HG03378 (cell line): ENCODE measurements around the gene C7orf25.
A peak's percentile ranks its signal among the peaks of the same experiment; 100 is the strongest.

Source experiments
- ATAC-seq: cut with Tn5 transposase; IDR thresholded peaks from one replicate; pipeline ENCODE4 v1.9.1; 2021; ENCODE audit warnings: mild to moderate bottlenecking, moderate library complexity; ENCODE audit not compliant: unreplicated experiment

C7orf25 gene

DNA sequence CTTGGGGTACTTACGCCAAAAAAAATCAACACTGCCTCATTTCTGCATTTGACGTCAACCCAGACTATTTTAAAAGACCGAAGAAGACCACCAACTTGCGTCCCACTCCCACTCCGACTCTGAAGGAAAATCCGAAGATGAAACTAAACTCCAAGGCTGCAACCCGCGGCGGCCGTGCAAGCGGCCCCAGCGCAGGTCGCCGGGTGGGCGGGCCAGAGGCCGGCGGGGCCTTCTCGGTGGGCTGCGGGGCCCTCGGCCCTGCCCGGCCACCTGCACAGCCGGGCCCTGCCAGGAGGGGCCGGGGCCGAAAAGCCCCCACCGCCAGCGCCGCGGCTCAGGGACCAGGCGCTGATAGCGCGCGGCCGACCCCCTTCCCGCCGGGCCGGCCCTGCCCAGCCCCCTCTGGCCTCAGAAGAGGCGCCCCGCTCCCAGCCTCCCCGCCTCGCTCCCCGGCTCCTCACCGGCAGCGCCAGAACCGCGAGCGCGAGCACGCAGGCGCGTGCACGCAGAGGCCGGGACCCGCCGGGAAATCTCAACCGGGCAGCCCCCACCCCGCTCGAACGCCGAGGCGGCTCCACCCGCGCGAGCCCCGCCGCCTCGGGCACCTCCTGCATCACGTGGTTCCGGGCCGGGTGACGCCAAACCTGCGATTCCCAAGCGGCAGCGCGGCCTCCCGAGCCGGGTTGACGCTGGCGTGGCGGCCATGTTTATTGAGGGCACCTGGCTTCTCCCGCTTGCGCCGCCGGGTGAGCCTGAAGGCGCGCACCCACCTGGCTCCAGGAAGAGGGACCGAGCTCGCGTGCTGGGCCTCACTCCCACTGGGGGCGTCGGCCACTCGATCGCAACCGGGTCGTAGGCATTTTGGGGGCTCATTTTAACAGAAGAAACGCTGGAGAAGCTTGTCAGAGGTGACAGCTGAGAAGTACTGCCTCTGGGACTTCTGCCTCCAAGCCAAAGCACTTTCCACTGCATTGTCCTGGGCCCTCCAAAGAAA lies at the start of gene C7orf25:
Gene C7orf25, minus strand, starts transcription at position 617 of the 994 bp plus-strand sequence. CDS start 1,170 bp downstream, outside the sequence.
- ATAC-seq, result peak; percentile 88

- ATAC-seq, result no peak
Observed at GRCh38 chr7:42961170-42961569, 49.3 kb upstream of the C7orf25 start.

DNA sequence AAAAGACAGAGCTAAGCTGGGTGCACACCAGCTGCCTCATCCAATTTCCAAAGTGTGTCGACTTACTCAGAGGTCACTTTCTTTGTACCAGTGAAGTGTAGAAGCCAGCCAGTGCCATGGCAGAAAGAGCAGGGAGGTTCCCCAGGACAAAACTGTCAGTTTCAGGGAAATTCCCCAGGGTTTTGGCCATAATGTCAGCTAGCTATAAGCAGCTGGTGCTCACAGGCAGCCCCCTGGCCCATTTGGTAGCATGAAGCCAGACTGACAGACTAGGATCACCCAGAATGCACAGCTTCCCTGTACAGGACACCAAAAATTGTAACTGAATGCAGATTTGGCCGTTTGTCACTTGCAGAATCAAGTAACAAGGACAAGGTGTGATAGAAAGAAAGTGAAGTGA lies 48.9 kb upstream of the C7orf25 start:
- peak; percentile 55 for ATAC-seq

GRCh38 chr7:42959549-42959948 lies 47.7 kb upstream of the C7orf25 start:
- ATAC-seq, result no peak

- ATAC-seq, result no peak
Observed at GRCh38 chr7:42956062-42956461, 44.2 kb upstream of the C7orf25 start.

- no peak for ATAC-seq
Observed at GRCh38 chr7:42953994-42954393, 42.1 kb upstream of the C7orf25 start.

DNA sequence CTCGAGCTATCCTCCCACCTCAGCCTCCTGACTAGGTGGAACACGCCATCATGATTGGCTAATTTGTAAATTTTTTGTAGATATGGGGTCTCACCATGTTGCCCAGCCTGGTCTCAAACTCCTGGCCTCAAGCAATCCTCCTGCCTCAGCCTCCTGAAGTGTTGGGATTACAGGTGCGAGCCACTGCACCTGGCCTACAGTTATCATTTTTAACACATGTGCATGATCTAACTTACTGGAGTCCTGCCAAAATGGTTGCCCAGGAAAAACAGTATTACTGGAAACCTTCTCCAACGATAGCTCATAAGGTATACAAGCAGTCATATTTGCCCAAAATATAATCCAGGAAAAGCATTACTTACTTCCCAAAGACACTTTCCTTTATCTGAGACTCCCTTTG lies 40.5 kb upstream of the C7orf25 start:
- ATAC-seq, result no peak

DNA sequence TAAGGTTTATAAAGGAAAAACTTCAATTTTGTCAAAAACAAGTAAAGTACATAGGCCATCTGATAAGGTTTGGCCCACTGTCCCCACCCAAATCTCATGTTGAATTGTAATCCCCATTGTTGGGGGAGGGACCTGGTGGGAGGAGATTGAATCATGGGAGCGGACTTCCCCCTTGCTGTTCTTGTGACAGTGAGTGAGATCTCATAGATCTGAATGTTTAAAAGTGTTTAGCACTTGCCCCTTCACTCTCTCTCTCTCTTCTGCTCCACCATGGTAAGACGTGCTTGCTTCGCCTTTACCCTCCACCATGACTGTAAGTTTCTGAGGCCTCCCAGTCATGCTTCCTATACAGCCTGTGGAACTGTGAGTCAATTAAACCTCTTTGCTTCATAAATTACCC lies 38.5 kb upstream of the C7orf25 start:
- no peak for ATAC-seq

- no peak for ATAC-seq
Observed at GRCh38 chr7:42947521-42947920, 35.7 kb upstream of the C7orf25 start.

DNA sequence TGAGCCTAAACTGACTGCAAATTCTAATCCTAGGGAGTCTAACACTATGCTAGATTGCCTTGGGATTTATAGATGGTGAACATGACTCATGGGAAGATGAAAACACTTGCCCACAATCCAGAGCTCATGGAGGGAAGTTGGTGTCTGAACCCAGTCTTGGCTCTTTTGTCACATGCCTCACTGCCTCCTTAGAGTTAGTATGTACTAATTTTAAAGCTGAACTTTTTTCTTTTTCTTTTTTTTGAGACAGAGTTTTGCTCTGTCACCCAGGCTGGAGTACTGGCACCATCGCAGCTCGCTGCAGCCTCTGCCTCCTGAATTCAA lies 34.7 kb upstream of the C7orf25 start:
- no peak for ATAC-seq

GRCh38 chr7:42945821-42946626 lies 34.2 kb upstream of the C7orf25 start:
- ATAC-seq, result peak; percentile 67

DNA sequence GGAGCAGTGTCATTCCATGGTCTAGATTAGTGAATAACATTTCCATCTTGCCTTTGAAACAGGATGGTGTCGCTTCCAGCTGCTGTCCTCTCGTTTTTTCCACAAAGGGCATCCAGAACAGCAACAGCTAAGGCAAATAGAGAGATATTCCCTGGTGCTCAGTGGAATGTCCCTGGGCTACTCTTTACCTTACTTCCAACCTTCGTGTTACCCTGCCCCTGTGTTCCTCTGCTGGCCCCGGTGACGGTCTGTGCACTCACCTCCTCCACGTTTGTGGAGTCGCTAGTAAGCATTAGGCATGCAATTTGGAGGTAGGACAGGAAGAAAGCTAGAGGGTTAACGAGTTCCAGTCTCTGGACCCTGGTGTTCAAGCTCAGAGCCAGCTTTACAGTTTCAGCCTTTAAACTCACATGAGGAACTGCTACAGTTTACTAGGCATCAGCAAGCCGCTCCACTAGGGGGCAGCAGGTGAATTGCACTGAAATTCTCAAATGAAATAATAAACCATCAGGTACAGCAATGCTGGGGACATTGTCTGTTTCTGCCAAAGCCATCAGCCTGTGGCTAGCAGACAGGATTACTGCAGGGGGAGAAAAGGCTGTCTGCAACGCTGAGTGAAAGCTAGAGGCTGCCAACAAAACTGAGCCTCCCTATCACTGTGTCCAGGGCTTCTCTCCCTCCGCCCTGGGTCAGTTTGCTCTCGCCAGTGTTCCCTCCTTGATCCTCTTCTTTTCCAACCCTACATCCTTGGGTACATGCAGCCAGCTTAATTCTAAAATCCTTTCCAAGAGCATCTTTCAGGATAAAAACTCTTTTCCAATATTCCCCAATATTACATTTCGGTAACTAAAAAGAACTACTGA lies 29.3 kb upstream of the C7orf25 start:
- peak; percentile 47 for ATAC-seq

- no peak for ATAC-seq
Observed at GRCh38 chr7:42939457-42940240, 27.8 kb upstream of the C7orf25 start.

- no peak for ATAC-seq
Observed at GRCh38 chr7:42935861-42936260, 24.0 kb upstream of the C7orf25 start.

DNA sequence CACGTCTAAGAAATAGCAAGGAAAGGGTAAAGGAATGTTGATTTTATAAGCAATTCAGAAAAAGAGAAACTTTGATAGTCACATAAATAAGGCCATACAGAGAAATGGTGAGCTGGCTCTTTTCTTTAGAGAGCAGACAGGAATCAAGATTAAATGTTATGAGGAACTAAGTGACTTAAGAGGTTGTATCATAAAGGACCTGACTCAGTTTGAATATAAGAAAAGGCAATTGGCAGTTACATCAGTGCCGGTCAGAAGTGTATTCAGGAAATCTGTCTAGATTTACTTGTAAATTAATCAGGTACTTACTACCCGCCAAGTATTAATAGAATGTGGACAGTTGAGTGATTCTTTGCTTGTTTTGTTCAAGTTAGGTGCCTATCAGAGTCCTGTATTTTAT lies 22.4 kb upstream of the C7orf25 start:
- no peak for ATAC-seq

GRCh38 chr7:42932811-42933591 lies 21.1 kb upstream of the C7orf25 start:
- no peak for ATAC-seq

- peak; percentile 99 for ATAC-seq
Observed at GRCh38 chr7:42931834-42932651, 20.2 kb upstream of the C7orf25 start, which contains the start of the genes MRPL32 and PSMA2. Gene MRPL32 (plus strand): TSS chr7:42932376. CDS start chr7:42932387, 11 bp downstream. Gene PSMA2 (minus strand): TSS chr7:42932174. CDS start chr7:42932158, 16 bp downstream.

DNA sequence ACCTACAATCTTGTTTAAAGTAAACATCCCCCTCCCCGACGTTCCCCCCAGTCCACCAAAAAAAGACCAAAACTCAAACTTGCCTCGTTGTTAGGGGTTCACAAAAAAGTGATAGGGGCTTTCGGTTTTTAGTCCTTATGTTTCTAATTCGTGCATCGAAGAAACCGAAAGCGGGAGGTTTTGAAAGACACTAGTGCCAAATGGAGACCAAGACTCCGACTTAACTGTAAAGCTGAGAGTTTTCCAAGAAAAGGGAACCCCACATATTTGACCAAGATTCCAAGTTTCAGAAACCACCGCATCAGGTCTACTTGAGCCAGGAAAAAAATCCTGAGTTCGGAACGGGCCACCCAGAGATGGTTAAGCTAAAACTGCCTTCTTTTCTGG lies 19.6 kb upstream of the C7orf25 start:
- ATAC-seq, result no peak
